ENCODE results near the gene CCDC57. TPM values are rescaled to one million over a fixed set of nuclear protein-coding genes. Genes with fewer than 3 reads are reported as not detected.

CCDC57 gene
- total and polyA plus RNA-seq, 10 donors, result 28.8 to 164 (median 51.9) TPM

- Histone ChIP-seq H3K9me3 (no peaks in the 10 kb centered on the region), H3K36me3 (peaks cover 0 to 86% (median 74%) of the 10 kb centered on the region in 6 donors), H3K4me1 (peaks cover 9 to 23% (median 18%) of the 10 kb centered on the region in 6 donors), H3K27ac (no peak overlapping the region), H3K27me3 (replicated peaks in 1 of 7) (no peaks in the 10 kb centered on the region), H3K4me3 (no peak overlapping the region)
- intact Hi-C loops (cut with DNase I; ENCODE audit: low total_unique reads), result no loop called here
- WGBS, 5 donors, result 96 to 100% (median 98%) methylated on average over 1 to 20 of the region's 20 CpGs
- no peak for TF ChIP-seq POLR2AphosphoS5 (IDR thresholded peaks at IDR 0.05)
- no peak for TF ChIP-seq CTCF (IDR thresholded peaks at IDR 0.05 in 8 of 11, conservative IDR thresholded peaks at IDR 0.05 in 3 of 11)
- TF ChIP-seq POLR2A (IDR thresholded peaks at IDR 0.05), result no peak
- DNase-seq, result peak; percentile 67
Measured at GRCh38 chr17:82092628-82092994, 120.0 kb downstream of the CCDC57 start.

GRCh38 chr17:82092094-82092586, 120.5 kb downstream of the CCDC57 start:
- H3K36me3 ChIP-seq, result peaks cover 0 to 91% (median 79%) of the 10 kb centered on the region in 6 donors
- H3K4me1 ChIP-seq, result peaks cover 9 to 19% (median 14%) of the 10 kb centered on the region in 6 donors
- intact Hi-C loops (cut with DNase I; ENCODE audit: low total_unique reads), result no loop called here
- no peak for TF ChIP-seq POLR2A (IDR thresholded peaks at IDR 0.05)
- no peak for TF ChIP-seq POLR2AphosphoS5 (IDR thresholded peaks at IDR 0.05)
- TF ChIP-seq CTCF (IDR thresholded peaks at IDR 0.05 in 8 of 11, conservative IDR thresholded peaks at IDR 0.05 in 3 of 11), result no peak
- H3K9me3 ChIP-seq, result no peaks in the 10 kb centered on the region
- no peak overlapping the region for H3K4me3 ChIP-seq
- H3K27ac ChIP-seq, result no peak overlapping the region
- H3K27me3 ChIP-seq (replicated peaks in 1 of 7), result no peaks in the 10 kb centered on the region
- peak; percentile 72 for DNase-seq
- 91 to 96% (median 94%) methylated on average over 5 to 23 of the region's 23 CpGs for WGBS, 5 donors

- Histone ChIP-seq H3K4me1 (peaks cover 2 to 12% (median 7%) of the 10 kb centered on the region in 6 donors), H3K4me3 (no peak overlapping the region), H3K27ac (no peak overlapping the region), H3K9me3 (no peaks in the 10 kb centered on the region), H3K36me3 (peaks cover 0 to 97% (median 85%) of the 10 kb centered on the region in 6 donors), H3K27me3 (replicated peaks in 1 of 7) (no peaks in the 10 kb centered on the region)
- intact Hi-C loops (cut with DNase I; ENCODE audit: low total_unique reads), result no loop called here
- TF ChIP-seq POLR2AphosphoS5 (IDR thresholded peaks at IDR 0.05) (no peak), CTCF (IDR thresholded peaks at IDR 0.05 in 8 of 11, conservative IDR thresholded peaks at IDR 0.05 in 3 of 11) (no peak), POLR2A (IDR thresholded peaks at IDR 0.05) (no peak)
- WGBS, 5 donors, result 93 to 99% (median 97%) methylated on average over 18 to 37 of the region's 37 CpGs
- no peak for DNase-seq
Measured at GRCh38 chr17:82091264-82092066, 121.2 kb downstream of the CCDC57 start.

GRCh38 chr17:82090549-82091263, 121.9 kb downstream of the CCDC57 start:
- DNase-seq, result no peak
- no peaks in the 10 kb centered on the region for H3K9me3 ChIP-seq
- peaks cover 0 to 100% (median 93%) of the 10 kb centered on the region in 6 donors for H3K36me3 ChIP-seq
- no peaks in the 10 kb centered on the region for H3K27me3 ChIP-seq (replicated peaks in 1 of 7)
- H3K4me3 ChIP-seq, result no peak overlapping the region
- WGBS, 5 donors, result 89 to 97% (median 94%) methylated on average over 12 to 29 of the region's 29 CpGs
- no peak overlapping the region for H3K27ac ChIP-seq
- TF ChIP-seq POLR2AphosphoS5 (IDR thresholded peaks at IDR 0.05), result no peak
- TF ChIP-seq CTCF (IDR thresholded peaks at IDR 0.05 in 8 of 11, conservative IDR thresholded peaks at IDR 0.05 in 3 of 11), result no peak
- TF ChIP-seq POLR2A (IDR thresholded peaks at IDR 0.05), result no peak
- intact Hi-C loops (cut with DNase I; ENCODE audit: low total_unique reads), result no loop called here
- peaks cover 0 to 7% (median under 1%) of the 10 kb centered on the region in 6 donors for H3K4me1 ChIP-seq
